Measurements from ENCODE around the gene KCNAB1.

The KCNAB1 gene

DNA sequence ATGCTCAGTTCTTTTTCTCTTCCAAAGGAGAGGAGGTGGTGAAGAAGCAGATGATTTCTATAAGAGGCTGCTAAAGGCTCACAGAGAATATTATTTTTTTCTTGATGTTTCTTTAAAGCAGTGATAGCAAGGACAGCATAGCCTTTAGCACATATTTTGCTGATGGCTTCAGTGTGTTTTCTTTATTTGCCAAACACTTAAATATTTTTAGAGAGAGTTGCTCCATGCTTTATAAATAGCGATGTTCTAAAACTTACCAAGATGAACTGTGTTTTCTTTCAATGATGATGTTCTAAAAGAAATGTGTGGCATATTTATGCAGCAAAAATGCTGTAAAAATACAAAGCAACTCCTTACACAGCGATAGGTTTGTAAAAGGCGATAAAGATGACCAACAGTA is 11.8 kb upstream of the KCNAB1 start:
- H3K27me3 ChIP-seq: no peaks in the 10 kb centered on the region
- no peaks in the 10 kb centered on the region for H3K36me3 ChIP-seq
- intact Hi-C loops (cut with DNase I; ENCODE audit: low total_unique reads): no loop called here
- peaks cover 0 to 50% (median 21%) of the 10 kb centered on the region in 4 donors for H3K4me1 ChIP-seq
- TF ChIP-seq, protein P1, sequence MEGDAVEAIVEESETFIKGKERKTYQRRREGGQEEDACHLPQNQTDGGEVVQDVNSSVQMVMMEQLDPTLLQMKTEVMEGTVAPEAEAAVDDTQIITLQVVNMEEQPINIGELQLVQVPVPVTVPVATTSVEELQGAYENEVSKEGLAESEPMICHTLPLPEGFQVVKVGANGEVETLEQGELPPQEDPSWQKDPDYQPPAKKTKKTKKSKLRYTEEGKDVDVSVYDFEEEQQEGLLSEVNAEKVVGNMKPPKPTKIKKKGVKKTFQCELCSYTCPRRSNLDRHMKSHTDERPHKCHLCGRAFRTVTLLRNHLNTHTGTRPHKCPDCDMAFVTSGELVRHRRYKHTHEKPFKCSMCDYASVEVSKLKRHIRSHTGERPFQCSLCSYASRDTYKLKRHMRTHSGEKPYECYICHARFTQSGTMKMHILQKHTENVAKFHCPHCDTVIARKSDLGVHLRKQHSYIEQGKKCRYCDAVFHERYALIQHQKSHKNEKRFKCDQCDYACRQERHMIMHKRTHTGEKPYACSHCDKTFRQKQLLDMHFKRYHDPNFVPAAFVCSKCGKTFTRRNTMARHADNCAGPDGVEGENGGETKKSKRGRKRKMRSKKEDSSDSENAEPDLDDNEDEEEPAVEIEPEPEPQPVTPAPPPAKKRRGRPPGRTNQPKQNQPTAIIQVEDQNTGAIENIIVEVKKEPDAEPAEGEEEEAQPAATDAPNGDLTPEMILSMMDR (IDR thresholded peaks at IDR 0.05): no peak
- H3K9me3 ChIP-seq: no peaks in the 10 kb centered on the region
- peak overlapping the region in 1 of 2 donors; percentile 26 for H3K4me3 ChIP-seq
- peak overlapping the region; percentile 69 to 73 for H3K27ac ChIP-seq
- DNase-seq: no peak

DNA sequence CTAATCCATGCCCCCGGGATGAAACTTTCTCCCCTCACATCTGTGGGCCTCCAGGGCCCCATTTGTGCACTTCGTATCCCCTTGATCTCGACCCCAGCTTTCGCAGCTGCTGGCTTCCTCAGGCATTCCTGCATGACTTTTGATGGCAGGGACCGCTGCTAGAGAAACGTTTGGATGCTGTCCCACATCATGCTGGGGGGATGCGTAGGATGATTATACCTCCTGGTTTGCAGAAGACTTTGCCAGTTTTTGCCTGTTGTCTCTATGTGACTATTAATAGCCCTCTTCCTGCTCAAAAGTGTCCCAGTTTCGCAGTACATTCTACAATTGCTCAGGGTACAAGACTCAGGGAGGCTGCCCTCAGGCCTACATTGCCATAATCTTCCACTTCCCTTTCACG is 10.4 kb upstream of the KCNAB1 start:
- H3K27me3 ChIP-seq: no peaks in the 10 kb centered on the region
- intact Hi-C loops (cut with DNase I; ENCODE audit: low total_unique reads): no loop called here
- TF ChIP-seq, protein P1 (IDR thresholded peaks at IDR 0.05): no peak
- no peak overlapping the region for H3K4me3 ChIP-seq
- DNase-seq: no peak
- peaks cover 0 to 50% (median 21%) of the 10 kb centered on the region in 4 donors for H3K4me1 ChIP-seq
- no peaks in the 10 kb centered on the region for H3K36me3 ChIP-seq
- H3K27ac ChIP-seq: peak overlapping the region; percentile 69 to 73
- no peaks in the 10 kb centered on the region for H3K9me3 ChIP-seq

DNA sequence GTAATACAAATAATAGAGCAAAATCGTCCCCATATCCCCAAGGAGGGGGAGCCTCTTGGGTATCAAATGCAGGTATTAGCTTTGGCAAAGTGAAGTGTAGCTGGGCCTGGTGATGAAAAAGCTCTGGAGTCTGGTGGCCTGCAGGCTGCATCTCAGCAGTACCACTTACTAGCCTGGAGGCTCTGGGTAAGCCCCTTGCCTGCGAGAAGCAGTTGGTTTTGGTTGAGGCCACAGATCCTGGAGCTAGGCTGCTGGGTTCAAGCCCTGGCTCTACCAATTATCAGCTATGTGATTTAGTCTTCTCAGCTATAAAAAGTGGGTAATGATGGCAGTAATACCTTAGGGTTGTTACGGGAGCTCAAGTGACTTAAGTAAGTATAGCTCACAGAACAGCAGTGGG is 6.1 kb downstream of the KCNAB1 start:
- intact Hi-C loops (cut with DNase I; ENCODE audit: low total_unique reads): no loop called here
- Histone ChIP-seq H3K27me3 (no peaks in the 10 kb centered on the region), H3K4me1 (peaks cover 0 to 19% (median 7%) of the 10 kb centered on the region in 4 donors), H3K9me3 (no peaks in the 10 kb centered on the region), H3K36me3 (no peaks in the 10 kb centered on the region), H3K4me3 (no peak overlapping the region), H3K27ac (no peak overlapping the region)
- no peak for DNase-seq
- TF ChIP-seq, protein P1 (IDR thresholded peaks at IDR 0.05): no peak

DNA sequence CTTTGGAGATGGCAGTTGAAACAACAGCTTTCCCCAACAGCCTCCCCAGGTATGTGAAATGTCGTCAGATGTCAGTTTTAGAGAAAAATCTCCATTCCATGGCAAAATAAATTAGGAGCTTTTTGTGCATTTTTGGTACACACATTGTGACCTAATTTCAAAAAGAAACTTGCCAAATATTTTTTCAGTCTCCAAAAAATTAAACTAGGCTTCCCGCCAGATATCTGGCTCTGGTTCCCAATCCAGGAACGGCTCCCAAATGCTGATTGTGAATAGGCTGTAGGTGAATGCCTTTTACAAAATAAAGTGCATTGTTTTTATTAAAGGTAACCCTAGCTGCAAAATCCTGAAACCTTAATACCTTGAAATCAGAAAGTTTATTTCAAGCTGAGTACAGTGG is 10.9 kb downstream of the KCNAB1 start:
- peak overlapping the region; percentile 17 to 58 for H3K27ac ChIP-seq
- H3K27me3 ChIP-seq: no peaks in the 10 kb centered on the region
- H3K4me3 ChIP-seq: no peak overlapping the region
- H3K36me3 ChIP-seq: no peaks in the 10 kb centered on the region
- no peak for DNase-seq
- peaks cover 0 to 55% (median 23%) of the 10 kb centered on the region in 4 donors for H3K4me1 ChIP-seq
- H3K9me3 ChIP-seq: no peaks in the 10 kb centered on the region
- intact Hi-C loops (cut with DNase I; ENCODE audit: low total_unique reads): no loop called here
- TF ChIP-seq, protein P1 (IDR thresholded peaks at IDR 0.05): no peak

DNA sequence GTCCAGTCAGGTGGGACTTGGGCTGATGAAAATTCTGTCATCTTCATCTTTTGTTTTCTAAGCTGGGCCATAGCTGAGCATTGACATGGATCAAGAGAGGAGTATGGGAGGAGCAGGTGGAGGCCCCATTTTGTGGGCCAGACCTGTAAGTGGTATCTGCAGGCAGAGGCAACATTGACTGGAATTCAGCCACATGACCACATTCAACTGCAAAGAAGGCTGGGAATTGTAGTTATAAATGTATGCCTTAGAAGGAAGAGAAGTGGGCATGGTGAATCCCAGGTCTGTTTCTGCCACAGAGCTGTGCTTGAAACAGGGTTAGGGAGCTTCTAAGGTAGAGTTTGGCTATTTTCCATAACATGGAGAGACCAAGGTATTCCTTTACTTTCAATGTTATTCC is 11.4 kb downstream of the KCNAB1 start:
- Histone ChIP-seq H3K27ac (peak overlapping the region; percentile 17 to 58), H3K36me3 (no peaks in the 10 kb centered on the region), H3K27me3 (no peaks in the 10 kb centered on the region), H3K4me1 (peaks cover 0 to 55% (median 23%) of the 10 kb centered on the region in 4 donors), H3K4me3 (no peak overlapping the region), H3K9me3 (no peaks in the 10 kb centered on the region)
- no peak for DNase-seq
- TF ChIP-seq, protein P1 (IDR thresholded peaks at IDR 0.05): no peak
- intact Hi-C loops (cut with DNase I; ENCODE audit: low total_unique reads): no loop called here

DNA sequence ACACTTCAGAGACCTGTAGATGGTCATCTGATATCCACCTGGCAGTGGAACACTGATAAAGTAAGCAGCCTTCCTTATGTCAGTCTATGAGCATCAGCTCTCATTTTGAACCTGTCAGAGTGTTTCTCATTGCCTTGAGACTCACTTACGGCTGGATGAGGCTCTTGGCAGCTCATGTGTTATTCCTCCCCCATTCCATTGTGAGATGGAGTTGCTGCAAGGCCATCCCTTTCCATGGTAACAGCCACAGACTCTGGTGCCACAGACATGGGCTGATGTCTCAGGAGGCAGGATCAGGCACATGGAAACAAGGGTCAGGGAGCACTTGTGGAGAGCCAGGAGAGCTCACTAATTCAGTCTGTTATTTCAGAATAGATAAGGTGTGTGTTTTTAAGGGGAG is 11.9 kb downstream of the KCNAB1 start:
- peaks cover 0 to 55% (median 23%) of the 10 kb centered on the region in 4 donors for H3K4me1 ChIP-seq
- no peak overlapping the region for H3K4me3 ChIP-seq
- TF ChIP-seq, protein P1 (IDR thresholded peaks at IDR 0.05): no peak
- peak overlapping the region; percentile 17 to 58 for H3K27ac ChIP-seq
- H3K9me3 ChIP-seq: no peaks in the 10 kb centered on the region
- intact Hi-C loops (cut with DNase I; ENCODE audit: low total_unique reads): no loop called here
- DNase-seq: no peak
- no peaks in the 10 kb centered on the region for H3K36me3 ChIP-seq
- H3K27me3 ChIP-seq: no peaks in the 10 kb centered on the region

All from tibial artery (tissue), 4 donors.